Right lobe of liver (tissue), 4 donors: Measurements from ENCODE around the gene DMAC2L.

ENCODE experiments used
- POLR2A ChIP-seq: fragments of 450-650 bp; IDR thresholded peaks from one replicate; pipeline ENCODE4 v1.6.1; 2017; ENCODE audit warnings: antibody characterized with exemption, mild to moderate bottlenecking
- TF ChIP-seq, protein P1 (sequence below), 4 donors: fragments of 200-600 bp in 3 of 4; fragments of 450-650 bp in 1 of 4; IDR thresholded peaks; one replicate each; pipeline versions ENCODE4 v1.5.1 to v1.8.0; 2016 to 2022; ENCODE audit warnings: antibody characterized with exemption in 4 of 4, mild to moderate bottlenecking in 2 of 4
- donor health status: DM: no; HTN: no; CAD: no.
- donor health status: DM: no; HTN: no; CAD: no.
- donor health status: DM: no; HTN: yes; CAD: no.

DNA sequence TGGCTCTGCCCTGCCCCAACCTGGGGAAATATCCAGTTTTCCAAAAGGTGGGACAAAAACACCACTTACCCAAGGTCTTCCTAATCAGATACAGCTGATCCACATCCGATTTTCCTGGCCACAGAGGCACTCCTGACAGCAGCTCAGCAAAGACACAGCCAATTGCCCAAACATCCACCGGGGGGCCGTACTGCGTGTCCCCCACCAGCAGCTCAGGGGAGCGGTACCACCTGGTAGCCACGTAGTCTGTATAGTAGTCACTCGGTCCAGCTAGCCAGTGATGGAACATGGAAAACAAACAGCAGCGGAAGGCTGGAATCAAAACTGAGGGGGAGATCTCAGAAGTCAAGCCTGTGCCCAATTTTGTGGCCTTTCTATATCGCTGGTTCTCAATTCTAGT, 28.8 kb downstream of the DMAC2L start:
- TF ChIP-seq, protein P1, sequence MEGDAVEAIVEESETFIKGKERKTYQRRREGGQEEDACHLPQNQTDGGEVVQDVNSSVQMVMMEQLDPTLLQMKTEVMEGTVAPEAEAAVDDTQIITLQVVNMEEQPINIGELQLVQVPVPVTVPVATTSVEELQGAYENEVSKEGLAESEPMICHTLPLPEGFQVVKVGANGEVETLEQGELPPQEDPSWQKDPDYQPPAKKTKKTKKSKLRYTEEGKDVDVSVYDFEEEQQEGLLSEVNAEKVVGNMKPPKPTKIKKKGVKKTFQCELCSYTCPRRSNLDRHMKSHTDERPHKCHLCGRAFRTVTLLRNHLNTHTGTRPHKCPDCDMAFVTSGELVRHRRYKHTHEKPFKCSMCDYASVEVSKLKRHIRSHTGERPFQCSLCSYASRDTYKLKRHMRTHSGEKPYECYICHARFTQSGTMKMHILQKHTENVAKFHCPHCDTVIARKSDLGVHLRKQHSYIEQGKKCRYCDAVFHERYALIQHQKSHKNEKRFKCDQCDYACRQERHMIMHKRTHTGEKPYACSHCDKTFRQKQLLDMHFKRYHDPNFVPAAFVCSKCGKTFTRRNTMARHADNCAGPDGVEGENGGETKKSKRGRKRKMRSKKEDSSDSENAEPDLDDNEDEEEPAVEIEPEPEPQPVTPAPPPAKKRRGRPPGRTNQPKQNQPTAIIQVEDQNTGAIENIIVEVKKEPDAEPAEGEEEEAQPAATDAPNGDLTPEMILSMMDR (IDR thresholded peaks at IDR 0.05): no peak
- TF ChIP-seq POLR2A: no peak
